Fibroblast of gingiva (primary cell): ENCODE data around the gene UCN2.
A peak's percentile ranks its signal among the peaks of the same experiment; 100 is the strongest.
"Not testable (repeated sequence)": the region's sequence is repeated elsewhere in the genome, so short reads cannot be mapped to it uniquely, and the experiment has no call there.

Experiments
- DNase-seq: peaks from one replicate; pipeline ENCODE4 v3.0.0-alpha.2; 2011; ENCODE audit warnings: low read depth

Gene UCN2

DNA sequence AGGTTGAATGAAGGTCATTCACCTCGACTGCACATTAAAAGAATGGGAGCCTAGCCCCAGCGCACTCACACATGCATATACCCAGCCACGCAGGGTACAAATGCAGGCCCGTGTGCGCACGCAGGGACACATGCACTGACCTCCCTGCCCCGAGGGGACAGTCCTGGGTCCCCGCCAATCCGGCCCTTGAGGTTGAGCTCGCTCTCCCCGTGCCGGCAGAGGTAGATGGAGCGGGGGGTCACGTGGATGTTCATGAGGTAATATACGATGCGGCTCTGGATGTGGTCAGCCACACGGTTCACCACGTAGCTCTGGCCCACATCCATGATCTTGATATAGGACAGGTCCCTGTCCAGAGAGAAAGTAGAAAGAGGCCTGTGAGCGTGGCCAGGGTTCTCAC, 27.5 kb downstream of the UCN2 start:
- no peak for DNase-seq

- DNase-seq = no peak
These were observed 28.0 kb downstream of the UCN2 start for GRCh38 chr3:48535578-48535977.

DNA sequence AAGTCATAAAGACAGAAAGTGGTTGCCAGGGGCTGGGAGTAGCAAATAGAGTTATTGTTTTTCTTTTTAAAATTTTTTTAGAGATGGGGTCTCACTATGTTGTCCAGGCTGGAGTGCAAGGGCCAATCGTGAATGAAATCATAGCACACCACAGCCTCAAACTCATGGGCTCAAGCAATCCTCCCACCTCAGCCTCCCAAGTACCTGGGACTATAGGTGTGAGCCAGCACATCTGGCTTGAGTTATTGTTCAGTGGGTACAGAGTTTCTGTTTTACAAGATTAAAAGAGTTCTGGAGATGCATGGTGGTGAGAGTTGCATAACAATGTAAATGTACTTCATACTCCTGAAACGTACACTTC, 30.6 kb downstream of the UCN2 start:
- no peak for DNase-seq

DNA sequence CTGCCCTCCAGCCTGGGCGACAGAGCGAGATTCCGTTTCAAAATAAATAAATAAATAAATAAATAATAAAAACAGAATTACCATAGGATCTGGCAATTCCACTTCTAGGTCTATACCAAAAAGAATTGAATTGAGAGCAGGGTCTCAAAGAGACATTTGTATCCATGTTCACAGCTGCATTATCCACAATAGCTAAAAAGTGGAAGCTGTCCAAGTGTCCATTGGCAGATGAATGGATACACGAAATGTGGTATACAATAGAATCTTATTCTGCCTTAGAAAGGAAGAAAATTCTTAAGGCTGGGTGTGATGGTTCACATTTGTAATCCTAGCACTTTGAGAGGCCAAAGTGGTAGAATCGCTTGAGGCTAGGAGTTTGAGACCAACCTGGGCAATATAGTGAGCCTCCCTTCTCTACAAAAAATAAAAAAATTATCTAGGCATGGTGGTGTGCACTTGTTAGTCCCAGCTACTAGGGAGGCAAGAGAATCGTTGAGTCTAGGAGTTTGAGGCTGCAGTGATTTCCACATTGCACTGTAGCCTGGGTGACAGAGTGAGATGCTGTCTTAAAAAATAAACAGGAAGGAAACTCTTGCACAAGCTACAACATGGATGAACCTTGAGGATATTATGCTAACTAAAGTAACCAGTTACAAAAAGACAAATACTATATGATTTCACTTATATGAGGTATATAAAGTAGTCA, 31.2 kb downstream of the UCN2 start:
- DNase-seq = no peak

DNA sequence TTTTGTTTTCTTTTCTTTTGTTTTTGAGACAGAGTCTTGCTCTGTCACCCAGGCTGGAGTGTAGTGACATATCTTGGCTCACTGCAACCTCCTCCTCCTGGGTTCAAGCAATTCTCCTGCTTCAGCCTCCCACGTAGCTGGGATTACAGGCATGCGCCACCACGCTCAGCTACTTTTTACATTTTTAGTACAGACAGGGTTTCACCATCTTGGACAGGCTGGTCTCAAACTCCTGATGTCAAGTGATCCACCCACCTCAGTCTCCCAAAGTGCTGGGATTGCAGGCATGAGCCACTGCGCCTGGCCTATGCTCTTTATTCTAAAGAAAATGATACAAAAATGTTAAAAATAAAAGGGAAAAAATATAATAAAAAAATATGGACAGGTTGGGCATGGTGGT, 32.9 kb downstream of the UCN2 start:
- not testable (repeated sequence) for DNase-seq

- peak; percentile 22 for DNase-seq
These were observed 34.8 kb downstream of the UCN2 start for GRCh38 chr3:48528754-48529153.

DNA sequence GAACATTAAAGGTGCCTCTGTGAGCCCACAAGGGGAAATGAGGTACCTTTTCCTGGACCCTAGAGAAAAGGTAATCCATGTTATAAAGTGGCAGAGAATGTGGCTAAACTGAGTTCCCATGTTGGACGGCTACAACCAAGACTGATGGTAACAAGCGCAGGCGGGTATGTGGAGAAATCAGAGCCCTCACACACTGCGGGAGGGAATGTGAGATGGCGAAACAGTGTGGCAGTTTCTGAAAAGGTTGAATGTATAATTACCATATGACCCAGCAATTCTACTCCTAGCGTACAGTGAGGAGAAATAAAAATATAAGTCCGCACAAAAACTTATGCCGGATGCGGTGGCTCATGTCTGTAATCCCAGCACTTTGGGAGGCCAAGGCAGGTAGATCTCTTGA, 35.5 kb downstream of the UCN2 start:
- DNase-seq = no peak

GRCh38 chr3:48524970-48525369, 38.6 kb downstream of the UCN2 start:
- DNase-seq = no peak

DNA sequence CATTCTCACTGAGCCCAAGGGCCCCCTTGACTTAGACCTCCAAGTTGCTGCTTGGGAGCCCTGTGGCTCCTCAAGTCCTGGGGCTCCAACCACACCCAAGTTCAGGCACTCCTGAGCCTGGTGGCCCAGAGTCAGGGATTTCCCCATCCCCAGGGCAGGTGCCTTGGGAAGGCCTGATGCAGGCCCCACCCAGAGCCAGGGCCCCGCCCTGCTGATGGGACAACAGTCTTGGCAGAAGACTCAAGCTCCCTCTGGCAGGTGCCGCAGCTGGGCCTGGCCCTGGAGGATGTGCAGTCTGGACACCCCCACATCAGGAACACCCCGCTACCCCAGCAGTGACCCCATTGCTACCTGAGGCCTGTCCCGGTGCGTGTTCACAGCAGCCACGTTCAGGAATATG, 41.9 kb downstream of the UCN2 start:
- DNase-seq = no peak

DNA sequence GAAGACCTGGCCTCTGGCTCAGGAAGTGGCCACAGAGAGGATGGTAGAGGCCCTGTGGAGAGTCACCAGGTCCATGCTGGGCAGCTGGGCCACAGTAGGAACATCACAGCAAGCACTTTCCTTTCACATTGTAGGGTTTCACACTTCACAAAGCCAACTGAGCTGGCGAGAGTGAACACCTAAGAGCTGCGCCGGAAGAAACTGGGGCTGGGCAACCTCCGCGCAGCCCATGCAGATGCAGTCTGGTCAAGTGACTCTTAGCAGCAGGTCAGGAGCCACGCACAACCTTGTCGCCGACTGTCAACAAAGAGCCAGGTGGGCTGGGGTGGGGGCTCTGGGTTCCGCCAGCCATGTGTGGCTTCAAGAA, 44.3 kb downstream of the UCN2 start:
- DNase-seq = no peak

- DNase-seq = no peak
These were observed 44.8 kb downstream of the UCN2 start for GRCh38 chr3:48518638-48519276.

DNA sequence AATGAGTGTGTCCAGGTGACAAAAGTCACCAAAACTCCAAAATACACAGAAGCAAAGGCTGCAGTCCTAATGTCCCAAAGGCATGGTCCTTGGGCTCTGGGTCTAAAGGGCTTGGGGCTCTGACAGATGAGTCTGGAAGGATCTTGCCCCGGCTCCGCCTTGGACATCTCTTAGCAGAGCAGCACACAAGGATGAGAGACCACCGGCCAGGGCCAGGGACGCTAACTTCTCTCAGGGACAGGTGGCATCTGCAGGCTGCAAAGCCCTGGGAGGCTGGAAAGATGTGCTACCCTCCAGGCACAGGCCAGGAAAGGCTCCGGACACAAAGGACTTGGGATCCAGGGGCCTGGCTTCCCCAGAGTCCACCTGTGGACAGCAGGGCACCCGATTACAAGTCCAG, 45.5 kb downstream of the UCN2 start:
- DNase-seq = no peak

DNA sequence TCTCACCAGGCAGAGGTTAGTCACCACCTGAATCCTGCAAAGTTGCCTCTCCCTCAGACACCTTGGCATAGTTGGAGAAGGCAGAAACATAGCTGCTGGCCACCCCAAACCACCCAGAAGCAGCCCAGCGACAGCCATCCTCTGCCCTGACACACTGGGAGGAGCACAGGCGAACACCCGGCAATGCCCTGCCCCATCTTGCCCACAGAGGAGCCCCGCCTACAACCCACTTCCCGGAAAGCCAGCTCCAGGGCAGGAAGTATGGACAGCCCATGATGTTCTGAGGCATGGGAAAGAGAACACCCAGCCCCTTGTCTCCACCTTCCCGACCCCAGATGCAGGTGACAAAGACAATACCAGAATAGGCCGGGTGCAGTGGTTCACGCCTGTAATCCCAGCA, 47.0 kb downstream of the UCN2 start:
- no peak for DNase-seq

GRCh38 chr3:48514431-48515227, 49.0 kb downstream of the UCN2 start:
- DNase-seq = no peak
